Fibroblast of mammary gland (primary cell): ENCODE results near the gene IL1A.

ENCODE experiments used
- DNase-seq: peaks from one replicate; pipeline ENCODE4 v3.0.0-alpha.2; 2010; ENCODE audit warnings: low read depth
- H3K4me3 ChIP-seq: 2 replicates; pipeline ENCODE4 v1.5.1; 2011; ENCODE audit warnings: low read depth, mild to moderate bottlenecking, low read length, moderate library complexity; ENCODE audit not compliant: control insufficient read depth
- CTCF ChIP-seq: conservative IDR thresholded peaks from 2 replicates; pipeline ENCODE4 v1.5.1; 2011; ENCODE audit warnings: low read depth, low read length, inconsistent platforms; ENCODE audit not compliant: control insufficient read depth, insufficient read depth

IL1A gene

GRCh38 chr2:112792419-112792818 lies 8.1 kb upstream of the IL1A start:
- DNase-seq = no peak
- TF ChIP-seq CTCF = no peak
- no peak overlapping the region for H3K4me3 ChIP-seq

GRCh38 chr2:112791693-112792230 lies 7.5 kb upstream of the IL1A start:
- no peak overlapping the region for H3K4me3 ChIP-seq
- no peak for DNase-seq
- TF ChIP-seq CTCF = no peak

GRCh38 chr2:112791019-112791418 lies 6.7 kb upstream of the IL1A start:
- no peak for DNase-seq
- no peak for TF ChIP-seq CTCF

GRCh38 chr2:112790305-112790704 lies 6.0 kb upstream of the IL1A start:
- H3K4me3 ChIP-seq = no peak overlapping the region
- DNase-seq = no peak
- no peak for TF ChIP-seq CTCF

More at GRCh38 chr2:112791019-112791418, 6.7 kb upstream of the IL1A start:
- H3K4me3 ChIP-seq = no peak overlapping the region

GRCh38 chr2:112789186-112789585 lies 4.9 kb upstream of the IL1A start:
- DNase-seq = no peak
- no peak for TF ChIP-seq CTCF
- no peak overlapping the region for H3K4me3 ChIP-seq

- DNase-seq = no peak
- H3K4me3 ChIP-seq = no peak overlapping the region
These were observed 4.4 kb upstream of the IL1A start for GRCh38 chr2:112788653-112789052.

More at GRCh38 chr2:112788653-112789052, 4.4 kb upstream of the IL1A start:
- no peak for TF ChIP-seq CTCF
